GM23338 (cell line): Measurements from ENCODE around the gene CIT. TPM values are rescaled to one million over a fixed set of nuclear protein-coding genes. Genes with fewer than 3 reads are reported as not detected.

Experiments
- ATAC-seq: fragments of 200-7000 bp; cut with Tn5 transposase; 3 replicates; pipeline ENCODE4 v1.9.1; 2020
- DNase-seq: peaks from one replicate; pipeline ENCODE4 v3.0.0-alpha.2; 2015; ENCODE audit warnings: low spot score
- H2AFZ ChIP-seq: fragments of 200-600 bp; sonication (generic); 2 replicates; pipeline ENCODE4 v1.8.0; 2016; ENCODE audit warnings: antibody characterized with exemption, mild to moderate bottlenecking, moderate library complexity
- H3F3A ChIP-seq: fragments of 200-600 bp; sonication (generic); replicated peaks from 2 replicates; pipeline ENCODE4 v1.8.0; 2017; ENCODE audit warnings: antibody characterized with exemption, mixed run types, low read depth
- H3K27ac ChIP-seq: fragments of 200-600 bp; sonication (generic); 2 replicates; pipeline ENCODE4 v1.6.1; 2016; ENCODE audit warnings: low read depth
- H3K27me3 ChIP-seq: fragments of 200-600 bp; sonication (generic); 2 replicates; pipeline ENCODE4 v1.8.0; 2016; ENCODE audit warnings: mild to moderate bottlenecking, mixed run types, moderate library complexity; ENCODE audit not compliant: insufficient read depth
- H3K36me3 ChIP-seq: fragments of 200-600 bp; sonication (generic); 2 replicates; pipeline ENCODE4 v1.8.0; 2016; ENCODE audit warnings: mild to moderate bottlenecking; ENCODE audit not compliant: insufficient read depth
- H3K4me1 ChIP-seq: fragments of 200-600 bp; sonication (generic); 2 replicates; pipeline ENCODE4 v1.8.0; 2016; ENCODE audit warnings: mild to moderate bottlenecking, moderate library complexity; ENCODE audit not compliant: insufficient read depth
- H3K4me2 ChIP-seq: fragments of 200-600 bp; sonication (generic); 2 replicates; pipeline ENCODE4 v1.7.1; 2017; ENCODE audit warnings: mixed run types
- H3K4me3 ChIP-seq: fragments of 200-600 bp; sonication (generic); 2 replicates; pipeline ENCODE4 v1.6.1; 2016; ENCODE audit warnings: mixed run types
- H3K79me2 ChIP-seq: fragments of 200-600 bp; sonication (generic); replicated peaks from 2 replicates; pipeline ENCODE4 v1.8.0; 2017; ENCODE audit warnings: mild to moderate bottlenecking; ENCODE audit not compliant: insufficient read depth
- H3K9me2 ChIP-seq: fragments of 200-600 bp; sonication (generic); 2 replicates; pipeline ENCODE4 v1.8.0; 2017; ENCODE audit not compliant: insufficient read depth
- H4K20me1 ChIP-seq: fragments of 200-600 bp; sonication (generic); replicated peaks from 2 replicates; pipeline ENCODE4 v1.8.0; 2017; ENCODE audit warnings: mild to moderate bottlenecking; ENCODE audit not compliant: insufficient read depth
- H3K27ac Mint-ChIP-seq: 2 replicates; pipeline ENCODE4 v1.8.0; 2020; ENCODE audit warnings: inconsistent platforms, mild to moderate bottlenecking, moderate library complexity, mixed read lengths
- H3K27me3 Mint-ChIP-seq: 3 replicates; pipeline ENCODE4 v1.8.0; 2022; ENCODE audit warnings: low read depth, mild to moderate bottlenecking, moderate library complexity, mixed read lengths, inconsistent platforms; ENCODE audit not compliant: insufficient read depth, poor library complexity
- H3K36me3 Mint-ChIP-seq: 3 replicates; pipeline ENCODE4 v1.8.0; 2021; ENCODE audit warnings: low read depth, mild to moderate bottlenecking, inconsistent platforms, moderate library complexity, mixed read lengths
- H3K4me1 Mint-ChIP-seq: 3 replicates; pipeline ENCODE4 v1.8.0; 2020; ENCODE audit warnings: mild to moderate bottlenecking, inconsistent platforms, mixed read lengths
- H3K4me3 Mint-ChIP-seq: 3 replicates; pipeline ENCODE4 v1.8.0; 2021; ENCODE audit warnings: moderate library complexity, mild to moderate bottlenecking, inconsistent platforms, mixed read lengths
- H3K9me3 Mint-ChIP-seq: 3 replicates; pipeline ENCODE4 v1.8.0; 2020; ENCODE audit warnings: moderate library complexity, mild to moderate bottlenecking, inconsistent platforms, mixed read lengths
- CREB1 ChIP-seq: fragments of 250-450 bp; sonication (Bioruptor Pico); IDR thresholded peaks from 2 replicates; pipeline ENCODE4 v1.5.0; 2020; ENCODE audit warnings: low read depth, mild to moderate bottlenecking, moderate library complexity
- EZH2 ChIP-seq: fragments of 200-600 bp; sonication (generic); IDR thresholded peaks from one replicate; pipeline ENCODE4 v1.8.0; 2017; ENCODE audit warnings: antibody characterized with exemption, mild to moderate bottlenecking, low read depth; ENCODE audit not compliant: unreplicated experiment
- EZH2phosphoT487 ChIP-seq: fragments of 200-600 bp; sonication (generic); IDR thresholded peaks from one replicate; pipeline ENCODE4 v1.8.1; 2018; ENCODE audit warnings: antibody characterized with exemption; ENCODE audit not compliant: unreplicated experiment
- JUNB ChIP-seq: IDR thresholded peaks from one replicate; pipeline ENCODE4 v1.6.1; 2016; ENCODE audit warnings: antibody characterized with exemption; ENCODE audit not compliant: unreplicated experiment
- POLR2AphosphoS5 ChIP-seq: IDR thresholded peaks from 2 replicates; pipeline ENCODE4 v1.6.1; 2016; ENCODE audit warnings: antibody characterized with exemption, low read depth
- STAT1 ChIP-seq: IDR thresholded peaks from one replicate; pipeline ENCODE4 v1.6.1; 2016; ENCODE audit warnings: antibody characterized with exemption; ENCODE audit not compliant: unreplicated experiment
- ZNF114 ChIP-seq: fragments of 250-450 bp; sonication (Bioruptor Pico); IDR thresholded peaks from 2 replicates; pipeline ENCODE4 v1.5.0; 2020; ENCODE audit warnings: mild to moderate bottlenecking, moderate library complexity
- ZNF331 ChIP-seq: fragments of 250-450 bp; sonication (Bioruptor Pico); IDR thresholded peaks from 2 replicates; pipeline ENCODE4 v1.5.0; 2020; ENCODE audit warnings: low read depth, mild to moderate bottlenecking, moderate library complexity
- polyA plus RNA-seq: library from polyadenylated mRNA; unstranded; fragments of >200 nt; fragmentation: Nextera tagmentation; extraction: Ambion mirVana; gene quantifications from 2 replicates; pipeline ENCODE4 v1.2.1, GENCODE V29; 2016
- total RNA-seq: library from RNA; depleted of rRNA; stranded (reverse); fragments of >200 nt; shearing (Covaris generic); gene quantifications from 2 replicates; pipeline ENCODE4 v1.2.3, GENCODE V29; 2014
- TF ChIP-seq, protein P1 (sequence below), 2 experiments: fragments of 200-600 bp in 1 of 2; sonication (generic) in 1 of 2; conservative IDR thresholded peaks; 2 replicates each; pipeline versions ENCODE4 v1.5.1 to v1.6.1; 2016 to 2017; ENCODE audit warnings: antibody characterized with exemption in 2 of 2, low read depth in 2 of 2, mild to moderate bottlenecking in 2 of 2, moderate library complexity in 1 of 2
- TF ChIP-seq, protein P2 (sequence below): IDR thresholded peaks from one replicate; pipeline ENCODE4 v1.6.1; 2018; ENCODE audit warnings: antibody characterized with exemption; ENCODE audit not compliant: unreplicated experiment
- TF ChIP-seq, protein P3 (sequence below): IDR thresholded peaks from 2 replicates; pipeline ENCODE4 v1.6.1; 2016; ENCODE audit warnings: antibody characterized with exemption

Gene CIT
- total and polyA plus RNA-seq, 2 experiments from 2014 or later: 9.7 to 47.8 TPM

DNA sequence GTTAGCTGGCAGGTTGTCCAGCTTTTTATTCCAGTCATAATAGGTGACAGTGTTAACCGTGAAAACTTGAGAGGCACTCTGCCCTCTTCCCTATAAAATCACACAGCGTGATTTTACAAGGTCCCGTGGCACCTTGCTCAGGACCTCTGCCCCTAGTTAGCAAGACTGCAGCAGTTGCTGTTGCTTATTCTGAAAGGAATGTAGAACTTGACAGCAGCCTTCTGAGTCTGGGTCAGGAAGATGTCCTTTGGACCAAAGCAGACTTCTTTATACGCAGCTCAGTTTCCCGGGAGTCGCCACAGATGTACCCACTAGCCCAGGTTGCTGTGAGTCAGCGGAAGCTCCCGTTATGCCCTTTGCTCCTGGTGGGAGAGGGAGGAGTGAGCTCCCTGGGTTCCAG lies 196.0 kb downstream of the CIT start:
- Histone ChIP-seq H3K4me2 (no peak overlapping the region), H3K27me3 (no peaks in the 10 kb centered on the region), H4K20me1 (peaks cover 12% of the 10 kb centered on the region; the same call in 1 of the 2 replicates), H3K4me1 (no peaks in the 10 kb centered on the region), H3K9me2 (0 out of 2 replicates have a peak, but pooled peaks cover 4% of the 10 kb centered on the region), H3F3A (0 out of 2 replicates have a peak, but pooled peaks cover 3% of the 10 kb centered on the region), H3K27ac (peak overlapping the region; percentile 61; the same call in 1 of the 2 replicates), H3K79me2 (no peaks in the 10 kb centered on the region), H2AFZ (no peak overlapping the region), H3K4me3 (no peak overlapping the region), H3K36me3 (peaks cover 36% of the 10 kb centered on the region)
- no peak for DNase-seq
- TF ChIP-seq POLR2AphosphoS5 (no peak), JUNB (no peak), EZH2 (no peak)
- TF ChIP-seq, protein P1, sequence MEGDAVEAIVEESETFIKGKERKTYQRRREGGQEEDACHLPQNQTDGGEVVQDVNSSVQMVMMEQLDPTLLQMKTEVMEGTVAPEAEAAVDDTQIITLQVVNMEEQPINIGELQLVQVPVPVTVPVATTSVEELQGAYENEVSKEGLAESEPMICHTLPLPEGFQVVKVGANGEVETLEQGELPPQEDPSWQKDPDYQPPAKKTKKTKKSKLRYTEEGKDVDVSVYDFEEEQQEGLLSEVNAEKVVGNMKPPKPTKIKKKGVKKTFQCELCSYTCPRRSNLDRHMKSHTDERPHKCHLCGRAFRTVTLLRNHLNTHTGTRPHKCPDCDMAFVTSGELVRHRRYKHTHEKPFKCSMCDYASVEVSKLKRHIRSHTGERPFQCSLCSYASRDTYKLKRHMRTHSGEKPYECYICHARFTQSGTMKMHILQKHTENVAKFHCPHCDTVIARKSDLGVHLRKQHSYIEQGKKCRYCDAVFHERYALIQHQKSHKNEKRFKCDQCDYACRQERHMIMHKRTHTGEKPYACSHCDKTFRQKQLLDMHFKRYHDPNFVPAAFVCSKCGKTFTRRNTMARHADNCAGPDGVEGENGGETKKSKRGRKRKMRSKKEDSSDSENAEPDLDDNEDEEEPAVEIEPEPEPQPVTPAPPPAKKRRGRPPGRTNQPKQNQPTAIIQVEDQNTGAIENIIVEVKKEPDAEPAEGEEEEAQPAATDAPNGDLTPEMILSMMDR (conservative IDR thresholded peaks at IDR 0.05; ENCODE audit: low read depth in 2 of 2): no peak
- Mint-ChIP-seq H3K27ac (no peak overlapping the region), H3K9me3 (no peaks in the 10 kb centered on the region), H3K27me3 (peaks cover 2% of the 10 kb centered on the region), H3K4me3 (no peak overlapping the region), H3K36me3 (peaks cover 64% of the 10 kb centered on the region), H3K4me1 (peaks cover 11% of the 10 kb centered on the region)
- no peak for ATAC-seq

DNA sequence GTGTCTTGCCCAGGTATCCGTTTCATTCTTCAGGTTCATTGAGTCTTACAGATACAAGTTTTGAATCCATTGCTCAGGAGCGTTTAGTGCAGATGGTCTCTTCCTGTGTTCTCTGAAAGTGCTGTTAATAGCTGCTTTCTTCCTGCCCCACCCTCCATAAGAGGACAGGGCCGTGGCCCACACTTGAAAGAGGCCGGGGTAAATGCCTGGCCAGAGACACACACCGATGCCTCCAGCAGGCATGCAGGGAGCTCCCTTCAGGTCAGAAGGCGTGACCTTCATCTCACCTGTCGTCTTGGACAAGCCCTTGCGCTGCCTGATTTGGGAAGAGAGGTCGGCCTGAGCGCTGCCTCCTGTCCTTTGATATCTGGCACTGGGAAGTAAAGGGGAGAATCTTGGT lies 197.6 kb downstream of the CIT start:
- H3K27ac Mint-ChIP-seq: no peak overlapping the region
- peaks cover 11% of the 10 kb centered on the region for H3K4me1 Mint-ChIP-seq
- H4K20me1 ChIP-seq: peaks cover 17% of the 10 kb centered on the region; the same call in 1 of the 2 replicates
- no peak for TF ChIP-seq ZNF114 (CRISPR knock-in tag)
- no peak for TF ChIP-seq STAT1
- TF ChIP-seq, protein P2, sequence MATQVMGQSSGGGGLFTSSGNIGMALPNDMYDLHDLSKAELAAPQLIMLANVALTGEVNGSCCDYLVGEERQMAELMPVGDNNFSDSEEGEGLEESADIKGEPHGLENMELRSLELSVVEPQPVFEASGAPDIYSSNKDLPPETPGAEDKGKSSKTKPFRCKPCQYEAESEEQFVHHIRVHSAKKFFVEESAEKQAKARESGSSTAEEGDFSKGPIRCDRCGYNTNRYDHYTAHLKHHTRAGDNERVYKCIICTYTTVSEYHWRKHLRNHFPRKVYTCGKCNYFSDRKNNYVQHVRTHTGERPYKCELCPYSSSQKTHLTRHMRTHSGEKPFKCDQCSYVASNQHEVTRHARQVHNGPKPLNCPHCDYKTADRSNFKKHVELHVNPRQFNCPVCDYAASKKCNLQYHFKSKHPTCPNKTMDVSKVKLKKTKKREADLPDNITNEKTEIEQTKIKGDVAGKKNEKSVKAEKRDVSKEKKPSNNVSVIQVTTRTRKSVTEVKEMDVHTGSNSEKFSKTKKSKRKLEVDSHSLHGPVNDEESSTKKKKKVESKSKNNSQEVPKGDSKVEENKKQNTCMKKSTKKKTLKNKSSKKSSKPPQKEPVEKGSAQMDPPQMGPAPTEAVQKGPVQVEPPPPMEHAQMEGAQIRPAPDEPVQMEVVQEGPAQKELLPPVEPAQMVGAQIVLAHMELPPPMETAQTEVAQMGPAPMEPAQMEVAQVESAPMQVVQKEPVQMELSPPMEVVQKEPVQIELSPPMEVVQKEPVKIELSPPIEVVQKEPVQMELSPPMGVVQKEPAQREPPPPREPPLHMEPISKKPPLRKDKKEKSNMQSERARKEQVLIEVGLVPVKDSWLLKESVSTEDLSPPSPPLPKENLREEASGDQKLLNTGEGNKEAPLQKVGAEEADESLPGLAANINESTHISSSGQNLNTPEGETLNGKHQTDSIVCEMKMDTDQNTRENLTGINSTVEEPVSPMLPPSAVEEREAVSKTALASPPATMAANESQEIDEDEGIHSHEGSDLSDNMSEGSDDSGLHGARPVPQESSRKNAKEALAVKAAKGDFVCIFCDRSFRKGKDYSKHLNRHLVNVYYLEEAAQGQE: no peak
- no peak for TF ChIP-seq CREB1 (CRISPR knock-in tag)
- TF ChIP-seq, protein P3, sequence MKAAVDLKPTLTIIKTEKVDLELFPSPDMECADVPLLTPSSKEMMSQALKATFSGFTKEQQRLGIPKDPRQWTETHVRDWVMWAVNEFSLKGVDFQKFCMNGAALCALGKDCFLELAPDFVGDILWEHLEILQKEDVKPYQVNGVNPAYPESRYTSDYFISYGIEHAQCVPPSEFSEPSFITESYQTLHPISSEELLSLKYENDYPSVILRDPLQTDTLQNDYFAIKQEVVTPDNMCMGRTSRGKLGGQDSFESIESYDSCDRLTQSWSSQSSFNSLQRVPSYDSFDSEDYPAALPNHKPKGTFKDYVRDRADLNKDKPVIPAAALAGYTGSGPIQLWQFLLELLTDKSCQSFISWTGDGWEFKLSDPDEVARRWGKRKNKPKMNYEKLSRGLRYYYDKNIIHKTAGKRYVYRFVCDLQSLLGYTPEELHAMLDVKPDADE: no peak
- no peak for TF ChIP-seq EZH2
- TF ChIP-seq POLR2AphosphoS5: no peak
- TF ChIP-seq EZH2phosphoT487: no peak
- no peak for TF ChIP-seq ZNF331 (CRISPR knock-in tag)
- no peak for TF ChIP-seq JUNB
- no peak overlapping the region for H3K4me3 ChIP-seq
- H3K27me3 ChIP-seq: no peaks in the 10 kb centered on the region
- H3K9me3 Mint-ChIP-seq: no peaks in the 10 kb centered on the region
- no peak overlapping the region for H3K27ac ChIP-seq
- H3K79me2 ChIP-seq: no peaks in the 10 kb centered on the region
- H3K4me1 ChIP-seq: no peaks in the 10 kb centered on the region
- DNase-seq: no peak
- no peak overlapping the region for H3K4me3 Mint-ChIP-seq
- H3K27me3 Mint-ChIP-seq: peaks cover 2% of the 10 kb centered on the region
- no peak overlapping the region for H2AFZ ChIP-seq
- 0 out of 2 replicates have a peak, but pooled peaks cover 3% of the 10 kb centered on the region for H3F3A ChIP-seq
- 0 out of 2 replicates have a peak, but pooled peaks cover 4% of the 10 kb centered on the region for H3K9me2 ChIP-seq
- no peak overlapping the region for H3K4me2 ChIP-seq
- H3K36me3 ChIP-seq: peaks cover 42% of the 10 kb centered on the region
- peaks cover 78% of the 10 kb centered on the region for H3K36me3 Mint-ChIP-seq
- no peak for ATAC-seq
